Measurements from ENCODE around the gene ABCC4. TPM values are rescaled to one million over a fixed set of nuclear protein-coding genes. Genes with fewer than 3 reads are reported as not detected.

Gene ABCC4
- total and polyA plus RNA-seq, 5 donors, result 1.2 to 5.8 (median 4.4) TPM

GRCh38 chr13:95137096-95137495 lies 164.2 kb downstream of the ABCC4 start:
- no peaks in the 10 kb centered on the region for H3K27me3 ChIP-seq (ENCODE audit: control insufficient read depth, insufficient read depth)
- H3K9me3 ChIP-seq (ENCODE audit: control insufficient read depth, low read length), result no peaks in the 10 kb centered on the region
- ATAC-seq (no peak), DNase-seq (no peak)
- H3K4me3 ChIP-seq (ENCODE audit: low read length), result no peak overlapping the region
- WGBS, result 76% methylated on average over 3 of the region's 3 CpGs
- intact Hi-C loops (cut with DNase I), result no loop called here
- no peaks in the 10 kb centered on the region for H3K4me1 ChIP-seq (ENCODE audit: control insufficient read depth, insufficient read depth, low read length)
- no peak overlapping the region for H3K27ac ChIP-seq (ENCODE audit: low read length)

GRCh38 chr13:95136638-95137037 lies 164.6 kb downstream of the ABCC4 start:
- Histone ChIP-seq H3K9me3 (ENCODE audit: control insufficient read depth, low read length) (no peaks in the 10 kb centered on the region), H3K4me1 (ENCODE audit: control insufficient read depth, insufficient read depth, low read length) (no peaks in the 10 kb centered on the region), H3K27ac (ENCODE audit: low read length) (no peak overlapping the region), H3K27me3 (ENCODE audit: control insufficient read depth, insufficient read depth) (no peaks in the 10 kb centered on the region), H3K4me3 (ENCODE audit: low read length) (no peak overlapping the region)
- DNase-seq (no peak), ATAC-seq (no peak)
- WGBS, result 86% methylated on average over 9 of the region's 9 CpGs
- intact Hi-C loops (cut with DNase I), result no loop called here

- H3K4me1 ChIP-seq (ENCODE audit: control insufficient read depth, insufficient read depth, low read length), result no peaks in the 10 kb centered on the region
- intact Hi-C loops (cut with DNase I), result no loop called here
- no peaks in the 10 kb centered on the region for H3K27me3 ChIP-seq (ENCODE audit: control insufficient read depth, insufficient read depth)
- H3K9me3 ChIP-seq (ENCODE audit: control insufficient read depth, low read length), result no peaks in the 10 kb centered on the region
- 91% methylated on average over 5 of the region's 5 CpGs for WGBS
- H3K27ac ChIP-seq (ENCODE audit: low read length), result no peak overlapping the region
- DNase-seq, result no peak
- no peak overlapping the region for H3K4me3 ChIP-seq (ENCODE audit: low read length)
- no peak for ATAC-seq
Observed at GRCh38 chr13:95133498-95133897, 167.8 kb downstream of the ABCC4 start.

GRCh38 chr13:95129004-95129403 lies 172.2 kb downstream of the ABCC4 start:
- intact Hi-C loops (cut with DNase I), result no loop called here
- Histone ChIP-seq H3K27ac (ENCODE audit: low read length) (no peak overlapping the region), H3K4me3 (ENCODE audit: low read length) (no peak overlapping the region), H3K27me3 (ENCODE audit: control insufficient read depth, insufficient read depth) (no peaks in the 10 kb centered on the region), H3K9me3 (ENCODE audit: control insufficient read depth, low read length) (no peaks in the 10 kb centered on the region), H3K4me1 (ENCODE audit: control insufficient read depth, insufficient read depth, low read length) (no peaks in the 10 kb centered on the region)
- WGBS, result 96% methylated on average over 3 of the region's 3 CpGs
- DNase-seq (no peak), ATAC-seq (no peak)

GRCh38 chr13:95128045-95128643 lies 173.1 kb downstream of the ABCC4 start:
- ATAC-seq (no peak), DNase-seq (no peak)
- H3K9me3 ChIP-seq (ENCODE audit: control insufficient read depth, low read length), result no peaks in the 10 kb centered on the region
- H3K27me3 ChIP-seq (ENCODE audit: control insufficient read depth, insufficient read depth), result no peaks in the 10 kb centered on the region
- intact Hi-C loops (cut with DNase I), result no loop called here
- H3K4me1 ChIP-seq (ENCODE audit: control insufficient read depth, insufficient read depth, low read length), result no peaks in the 10 kb centered on the region
- no peak overlapping the region for H3K27ac ChIP-seq (ENCODE audit: low read length)
- H3K4me3 ChIP-seq (ENCODE audit: low read length), result no peak overlapping the region
- WGBS, result 80% methylated on average over 3 of the region's 3 CpGs

GRCh38 chr13:95124959-95125358 lies 176.3 kb downstream of the ABCC4 start:
- no peak overlapping the region for H3K27ac ChIP-seq (ENCODE audit: low read length)
- no peak for DNase-seq
- no peaks in the 10 kb centered on the region for H3K27me3 ChIP-seq (ENCODE audit: control insufficient read depth, insufficient read depth)
- 82% methylated on average over 2 of the region's 2 CpGs for WGBS
- no peak for ATAC-seq
- no peaks in the 10 kb centered on the region for H3K4me1 ChIP-seq (ENCODE audit: control insufficient read depth, insufficient read depth, low read length)
- H3K9me3 ChIP-seq (ENCODE audit: control insufficient read depth, low read length), result no peaks in the 10 kb centered on the region
- no peak overlapping the region for H3K4me3 ChIP-seq (ENCODE audit: low read length)
- intact Hi-C loops (cut with DNase I), result no loop called here

GRCh38 chr13:95123726-95124125 lies 177.5 kb downstream of the ABCC4 start:
- intact Hi-C loops (cut with DNase I), result no loop called here
- Histone ChIP-seq H3K9me3 (ENCODE audit: control insufficient read depth, low read length) (no peaks in the 10 kb centered on the region), H3K27ac (ENCODE audit: low read length) (no peak overlapping the region), H3K4me1 (ENCODE audit: control insufficient read depth, insufficient read depth, low read length) (no peaks in the 10 kb centered on the region), H3K4me3 (ENCODE audit: low read length) (no peak overlapping the region), H3K27me3 (ENCODE audit: control insufficient read depth, insufficient read depth) (no peaks in the 10 kb centered on the region)
- 80% methylated on average over 7 of the region's 7 CpGs for WGBS
- ATAC-seq (no peak), DNase-seq (no peak)

- WGBS, result 81% methylated on average over 4 of the region's 4 CpGs
- no peak for ATAC-seq
- no peaks in the 10 kb centered on the region for H3K9me3 ChIP-seq (ENCODE audit: control insufficient read depth, low read length)
- H3K4me3 ChIP-seq (ENCODE audit: low read length), result no peak overlapping the region
- no peaks in the 10 kb centered on the region for H3K27me3 ChIP-seq (ENCODE audit: control insufficient read depth, insufficient read depth)
- no peak overlapping the region for H3K27ac ChIP-seq (ENCODE audit: low read length)
- no peak for DNase-seq
- intact Hi-C loops (cut with DNase I), result no loop called here
- H3K4me1 ChIP-seq (ENCODE audit: control insufficient read depth, insufficient read depth, low read length), result no peaks in the 10 kb centered on the region
Observed at GRCh38 chr13:95122063-95122462, 179.2 kb downstream of the ABCC4 start.

GRCh38 chr13:95121516-95121915 lies 179.7 kb downstream of the ABCC4 start:
- no peak for ATAC-seq
- Histone ChIP-seq H3K4me3 (ENCODE audit: low read length) (no peak overlapping the region), H3K9me3 (ENCODE audit: control insufficient read depth, low read length) (no peaks in the 10 kb centered on the region), H3K27me3 (ENCODE audit: control insufficient read depth, insufficient read depth) (no peaks in the 10 kb centered on the region), H3K4me1 (ENCODE audit: control insufficient read depth, insufficient read depth, low read length) (no peaks in the 10 kb centered on the region), H3K27ac (ENCODE audit: low read length) (no peak overlapping the region)
- no peak for DNase-seq
- intact Hi-C loops (cut with DNase I), result no loop called here
- WGBS, result 97% methylated on average over 1 of the region's 1 CpG

- no peaks in the 10 kb centered on the region for H3K9me3 ChIP-seq (ENCODE audit: control insufficient read depth, low read length)
- no peak overlapping the region for H3K27ac ChIP-seq (ENCODE audit: low read length)
- WGBS, result 97% methylated on average over 2 of the region's 2 CpGs
- intact Hi-C loops (cut with DNase I), result no loop called here
- ATAC-seq (no peak), DNase-seq (no peak)
- H3K27me3 ChIP-seq (ENCODE audit: control insufficient read depth, insufficient read depth), result no peaks in the 10 kb centered on the region
- H3K4me1 ChIP-seq (ENCODE audit: control insufficient read depth, insufficient read depth, low read length), result no peaks in the 10 kb centered on the region
- H3K4me3 ChIP-seq (ENCODE audit: low read length), result no peak overlapping the region
Observed at GRCh38 chr13:95120650-95121049, 180.6 kb downstream of the ABCC4 start.

- Histone ChIP-seq H3K4me1 (ENCODE audit: control insufficient read depth, insufficient read depth, low read length) (no peaks in the 10 kb centered on the region), H3K4me3 (ENCODE audit: low read length) (no peak overlapping the region), H3K27me3 (ENCODE audit: control insufficient read depth, insufficient read depth) (no peaks in the 10 kb centered on the region), H3K9me3 (ENCODE audit: control insufficient read depth, low read length) (no peaks in the 10 kb centered on the region), H3K27ac (ENCODE audit: low read length) (no peak overlapping the region)
- no peak for ATAC-seq
- intact Hi-C loops (cut with DNase I), result no loop called here
- 69% methylated on average over 8 of the region's 8 CpGs for WGBS
- DNase-seq, result no peak
Observed at GRCh38 chr13:95118541-95119324, 182.5 kb downstream of the ABCC4 start.

Data from right cardiac atrium (tissue), 5 donors.